ENCODE data around the gene OLFM1.

Gene OLFM1

GRCh38 chr9:135087489-135087792 is at the start of gene OLFM1:
Gene OLFM1, plus strand, starts transcription at chr9:135087668. Its CDS starts 322 bp downstream, at chr9:135087990.
- Mint-ChIP-seq H3K27me3 (peaks cover 20% of the 10 kb centered on the region), H3K27ac (no peak within 1 kb of the TSS), H3K4me3 (no peak within 1 kb of the TSS), H3K9me3 (peaks cover 5% of the 10 kb centered on the region), H3K36me3 (no peaks in the 10 kb centered on the region), H3K4me1 (peaks cover 4% of the 10 kb centered on the region)
- no peak for DNase-seq (ENCODE audit: low spot score in 2 of 2)
- ATAC-seq (ENCODE audit: low read depth): no peak

- Mint-ChIP-seq H3K4me1 (no peaks in the 10 kb centered on the region), H3K27me3 (peaks cover 10% of the 10 kb centered on the region), H3K9me3 (no peaks in the 10 kb centered on the region), H3K27ac (no peak overlapping the region), H3K36me3 (no peaks in the 10 kb centered on the region), H3K4me3 (no peak overlapping the region)
- no peak for ATAC-seq (ENCODE audit: low read depth)
- no peak for DNase-seq (ENCODE audit: low spot score in 2 of 2)
Observed at GRCh38 chr9:135038331-135038730, 49.1 kb upstream of the OLFM1 start.

GRCh38 chr9:135038826-135039225 is 48.6 kb upstream of the OLFM1 start:
- Mint-ChIP-seq H3K9me3 (no peaks in the 10 kb centered on the region), H3K4me1 (no peaks in the 10 kb centered on the region), H3K27me3 (peaks cover 10% of the 10 kb centered on the region), H3K36me3 (no peaks in the 10 kb centered on the region), H3K4me3 (no peak overlapping the region), H3K27ac (no peak overlapping the region)
- DNase-seq (ENCODE audit: low spot score in 2 of 2) (no peak), ATAC-seq (ENCODE audit: low read depth) (no peak)

DNA sequence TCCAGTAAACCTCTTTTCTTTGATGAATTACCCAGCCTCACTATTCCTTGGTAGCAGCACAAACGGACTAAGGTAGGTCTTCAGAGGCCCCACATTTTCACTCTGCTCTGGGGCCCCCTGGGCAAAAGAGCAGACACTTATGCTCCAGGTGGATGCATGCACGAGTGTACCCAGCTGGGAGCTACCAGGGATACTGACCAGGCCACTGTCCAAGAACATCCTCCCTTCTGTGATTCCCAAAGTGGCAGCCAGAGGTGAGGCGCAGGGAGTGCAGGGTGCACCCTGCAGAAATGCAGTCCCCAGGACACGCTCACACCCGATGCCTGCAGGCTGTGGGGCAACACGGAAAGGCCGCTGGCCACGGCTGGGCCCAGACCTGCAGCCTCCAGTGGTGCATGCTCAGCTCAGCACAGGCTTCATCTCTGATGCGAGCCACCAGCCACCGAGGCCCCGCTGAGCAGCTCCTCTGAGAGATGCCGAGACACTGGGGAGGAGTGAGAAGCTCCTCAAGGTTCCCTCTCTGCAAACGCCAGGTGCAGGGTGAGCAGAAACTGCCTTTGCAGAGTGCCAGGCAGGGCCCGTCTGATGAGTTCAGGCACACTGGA is 48.1 kb upstream of the OLFM1 start:
- Mint-ChIP-seq H3K9me3 (no peaks in the 10 kb centered on the region), H3K4me3 (no peak overlapping the region), H3K27me3 (peaks cover 10% of the 10 kb centered on the region), H3K4me1 (no peaks in the 10 kb centered on the region), H3K36me3 (no peaks in the 10 kb centered on the region), H3K27ac (no peak overlapping the region)
- no peak for ATAC-seq (ENCODE audit: low read depth)
- DNase-seq (ENCODE audit: low spot score in 2 of 2): no peak

GRCh38 chr9:135039916-135040645 is 47.4 kb upstream of the OLFM1 start:
- Mint-ChIP-seq H3K27ac (no peak overlapping the region), H3K36me3 (no peaks in the 10 kb centered on the region), H3K4me1 (no peaks in the 10 kb centered on the region), H3K4me3 (no peak overlapping the region), H3K9me3 (no peaks in the 10 kb centered on the region), H3K27me3 (peaks cover 6% of the 10 kb centered on the region)
- no peak for DNase-seq (ENCODE audit: low spot score in 2 of 2)
- ATAC-seq (ENCODE audit: low read depth): no peak

DNA sequence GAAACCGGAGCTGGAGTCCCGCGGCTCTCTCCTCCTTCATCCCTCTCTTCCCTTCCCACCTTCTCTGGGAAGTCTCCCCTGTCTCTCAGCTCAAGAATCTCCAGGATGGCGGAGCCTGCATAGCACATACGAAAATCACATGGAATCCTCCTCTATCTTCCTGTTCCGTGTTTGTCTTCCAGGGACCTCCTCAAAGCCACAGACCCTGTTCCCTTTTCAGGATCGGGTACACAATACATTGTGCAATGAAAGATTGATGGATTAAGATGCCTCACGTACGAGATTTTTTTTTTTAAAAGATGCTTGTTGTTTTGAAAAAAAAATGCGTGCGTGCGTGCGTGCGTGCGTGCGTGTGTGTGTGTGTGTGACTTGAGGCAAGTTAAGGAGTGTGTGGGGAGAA is 46.6 kb upstream of the OLFM1 start:
- Mint-ChIP-seq H3K9me3 (no peaks in the 10 kb centered on the region), H3K4me3 (no peak overlapping the region), H3K4me1 (no peaks in the 10 kb centered on the region), H3K27me3 (peaks cover 9% of the 10 kb centered on the region), H3K36me3 (no peaks in the 10 kb centered on the region), H3K27ac (no peak overlapping the region)
- no peak for DNase-seq (ENCODE audit: low spot score in 2 of 2)
- ATAC-seq (ENCODE audit: low read depth): no peak

- DNase-seq (ENCODE audit: low spot score in 2 of 2): no peak
- Mint-ChIP-seq H3K27me3 (peaks cover 9% of the 10 kb centered on the region), H3K36me3 (no peaks in the 10 kb centered on the region), H3K4me1 (no peaks in the 10 kb centered on the region), H3K4me3 (no peak overlapping the region), H3K9me3 (no peaks in the 10 kb centered on the region), H3K27ac (no peak overlapping the region)
- no peak for ATAC-seq (ENCODE audit: low read depth)
Observed at GRCh38 chr9:135043345-135043744, 44.1 kb upstream of the OLFM1 start.

- Mint-ChIP-seq H3K9me3 (no peaks in the 10 kb centered on the region), H3K27me3 (peaks cover 9% of the 10 kb centered on the region), H3K36me3 (no peaks in the 10 kb centered on the region), H3K4me3 (no peak overlapping the region), H3K4me1 (no peaks in the 10 kb centered on the region), H3K27ac (no peak overlapping the region)
- ATAC-seq (ENCODE audit: low read depth) (no peak), DNase-seq (ENCODE audit: low spot score in 2 of 2) (no peak)
Observed at GRCh38 chr9:135045264-135045927, 42.1 kb upstream of the OLFM1 start.

GRCh38 chr9:135045928-135046738 is 41.3 kb upstream of the OLFM1 start:
- H3K4me1 Mint-ChIP-seq: no peaks in the 10 kb centered on the region
- no peak overlapping the region for H3K4me3 Mint-ChIP-seq
- H3K36me3 Mint-ChIP-seq: no peaks in the 10 kb centered on the region
- no peak for DNase-seq (ENCODE audit: low spot score in 2 of 2)
- ATAC-seq (ENCODE audit: low read depth): no peak
- H3K9me3 Mint-ChIP-seq: no peaks in the 10 kb centered on the region
- peaks cover 7% of the 10 kb centered on the region for H3K27me3 Mint-ChIP-seq
- H3K27ac Mint-ChIP-seq: no peak overlapping the region

DNA sequence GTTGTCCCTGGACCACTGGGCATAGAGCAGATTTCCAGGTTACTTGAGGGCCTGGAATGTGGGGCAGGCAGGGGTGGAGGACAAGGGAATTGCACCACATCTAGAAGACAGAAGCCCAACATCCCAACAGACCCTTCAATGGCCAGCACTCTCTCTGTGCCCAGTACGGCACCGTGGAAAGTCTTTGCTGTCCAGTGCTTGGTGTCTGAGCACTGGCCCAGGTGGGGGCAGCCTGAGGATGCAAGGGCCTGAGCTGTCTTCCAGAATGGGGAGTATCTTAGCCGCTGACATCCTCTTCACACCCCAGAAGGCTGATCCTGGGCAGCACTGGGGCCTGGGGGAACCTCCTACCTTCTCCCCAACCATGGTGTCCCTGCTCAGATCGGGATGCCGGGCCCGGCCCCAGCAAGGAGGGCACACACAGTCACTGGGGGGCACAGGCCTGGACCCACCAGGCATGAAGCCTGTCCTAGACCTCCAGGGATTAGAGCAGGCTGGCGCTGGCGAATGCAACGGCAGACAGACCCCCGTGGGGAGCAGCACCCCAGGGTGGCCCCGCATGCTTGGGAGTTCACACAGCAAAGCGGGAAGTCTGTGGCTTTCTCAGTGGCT is 40.6 kb upstream of the OLFM1 start:
- no peak overlapping the region for H3K27ac Mint-ChIP-seq
- no peaks in the 10 kb centered on the region for H3K36me3 Mint-ChIP-seq
- no peak overlapping the region for H3K4me3 Mint-ChIP-seq
- no peaks in the 10 kb centered on the region for H3K9me3 Mint-ChIP-seq
- no peaks in the 10 kb centered on the region for H3K4me1 Mint-ChIP-seq
- peaks cover 9% of the 10 kb centered on the region for H3K27me3 Mint-ChIP-seq
- no peak for ATAC-seq (ENCODE audit: low read depth)
- no peak for DNase-seq (ENCODE audit: low spot score in 2 of 2)

DNA sequence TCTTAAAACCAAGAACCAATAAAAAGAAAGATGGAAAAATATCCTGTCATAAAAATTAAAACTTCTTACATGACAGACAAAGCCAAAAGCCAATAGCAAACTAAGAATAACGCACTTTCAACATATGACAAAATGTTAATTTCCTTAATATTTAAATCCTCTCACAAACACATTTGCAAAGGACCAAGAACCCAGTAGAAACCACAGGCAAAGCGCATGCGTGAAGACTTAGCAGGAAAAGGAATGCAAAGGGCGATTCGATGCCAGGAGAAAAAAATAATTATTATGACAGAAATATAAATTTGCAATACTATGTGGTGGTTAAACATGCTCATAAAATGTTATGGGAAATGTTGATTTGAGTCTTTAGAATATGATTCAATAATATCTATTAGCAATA is 39.9 kb upstream of the OLFM1 start:
- Mint-ChIP-seq H3K27me3 (peaks cover 8% of the 10 kb centered on the region), H3K4me1 (peaks cover 3% of the 10 kb centered on the region), H3K36me3 (no peaks in the 10 kb centered on the region), H3K9me3 (no peaks in the 10 kb centered on the region), H3K27ac (no peak overlapping the region), H3K4me3 (no peak overlapping the region)
- DNase-seq (ENCODE audit: low spot score in 2 of 2) (no peak), ATAC-seq (ENCODE audit: low read depth) (no peak)

GRCh38 chr9:135048046-135048757 is 39.3 kb upstream of the OLFM1 start:
- Mint-ChIP-seq H3K27me3 (peaks cover 8% of the 10 kb centered on the region), H3K27ac (no peak overlapping the region), H3K9me3 (no peaks in the 10 kb centered on the region), H3K36me3 (no peaks in the 10 kb centered on the region), H3K4me1 (peaks cover 5% of the 10 kb centered on the region), H3K4me3 (no peak overlapping the region)
- ATAC-seq (ENCODE audit: low read depth) (no peak), DNase-seq (ENCODE audit: low spot score in 2 of 2) (no peak)

DNA sequence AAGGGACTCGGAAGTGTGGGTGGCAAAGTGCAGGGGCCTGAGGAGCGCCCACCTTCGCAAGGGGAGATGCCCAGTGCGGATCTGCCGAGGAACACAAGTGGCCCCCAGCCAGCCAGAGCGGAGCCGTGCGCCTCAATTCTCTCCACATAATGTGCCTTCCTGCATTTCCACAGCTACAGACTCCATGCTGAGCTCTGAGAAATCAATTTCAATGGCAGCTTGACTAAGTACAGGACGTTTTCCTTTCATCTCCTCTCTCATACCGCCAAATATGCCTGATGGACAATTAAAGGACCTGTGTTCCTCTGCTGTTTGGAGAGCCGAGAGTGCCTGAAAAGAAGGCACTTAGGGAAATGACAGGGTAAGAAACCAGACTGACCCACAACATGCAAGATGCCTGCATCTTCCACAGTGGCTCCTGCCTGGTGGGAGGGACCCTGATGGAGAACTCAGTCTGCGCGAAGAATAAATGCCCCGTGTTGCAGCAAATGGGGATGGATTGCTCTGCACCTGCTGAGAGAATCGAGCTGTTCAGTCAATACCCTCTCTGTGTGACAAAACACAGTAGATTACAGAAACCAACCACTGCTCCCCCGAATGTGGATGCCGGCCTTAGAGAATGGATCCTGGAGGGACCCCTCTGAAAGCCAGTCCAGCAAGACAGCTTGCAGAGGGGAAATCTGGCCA is 38.6 kb upstream of the OLFM1 start:
- Mint-ChIP-seq H3K4me1 (peaks cover 5% of the 10 kb centered on the region), H3K4me3 (no peak overlapping the region), H3K27ac (no peak overlapping the region), H3K36me3 (no peaks in the 10 kb centered on the region), H3K27me3 (peaks cover 8% of the 10 kb centered on the region), H3K9me3 (no peaks in the 10 kb centered on the region)
- DNase-seq (ENCODE audit: low spot score in 2 of 2): no peak
- ATAC-seq (ENCODE audit: low read depth): no peak

All from memory B cell (primary cell).